ENCODE data around the gene AK2.
"Not testable (repeated sequence)": the region's sequence is repeated elsewhere in the genome, so short reads cannot be mapped to it uniquely, and the experiment has no call there.

AK2 gene

GRCh38 chr1:33024430-33025179, 12.1 kb downstream of the AK2 start:
- DNase-seq = not testable (repeated sequence)

DNA sequence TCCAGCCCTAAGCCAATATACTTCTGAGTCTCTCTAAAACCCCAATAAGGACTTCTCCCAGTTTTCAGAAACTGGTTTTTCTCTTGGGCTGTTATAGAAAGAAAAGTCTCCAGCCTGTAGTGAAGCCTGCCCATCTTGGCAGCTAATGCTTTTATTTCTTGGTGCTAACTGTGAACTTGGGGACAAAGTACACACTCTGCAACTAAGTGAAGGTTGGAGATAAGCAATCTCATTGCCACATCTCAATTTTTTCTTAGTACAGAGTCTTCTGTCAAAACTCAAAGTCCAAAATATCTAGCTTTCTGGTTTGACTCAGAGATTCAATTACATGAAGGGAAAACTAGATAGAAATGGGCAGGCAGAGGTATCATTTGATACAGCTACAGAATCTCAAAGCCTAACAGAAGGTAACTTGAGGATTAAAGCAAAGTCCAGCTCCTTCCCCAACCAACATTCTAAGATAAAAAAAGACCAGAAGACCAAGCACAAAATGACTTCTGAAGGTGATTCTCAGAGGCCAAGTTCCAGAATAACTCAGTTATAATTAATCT, 14.0 kb downstream of the AK2 start:
- DNase-seq = no peak

- DNase-seq = no peak
Measured at GRCh38 chr1:33021567-33022431, 14.9 kb downstream of the AK2 start.

GRCh38 chr1:33018112-33018511, 18.6 kb downstream of the AK2 start:
- no peak for DNase-seq

DNA sequence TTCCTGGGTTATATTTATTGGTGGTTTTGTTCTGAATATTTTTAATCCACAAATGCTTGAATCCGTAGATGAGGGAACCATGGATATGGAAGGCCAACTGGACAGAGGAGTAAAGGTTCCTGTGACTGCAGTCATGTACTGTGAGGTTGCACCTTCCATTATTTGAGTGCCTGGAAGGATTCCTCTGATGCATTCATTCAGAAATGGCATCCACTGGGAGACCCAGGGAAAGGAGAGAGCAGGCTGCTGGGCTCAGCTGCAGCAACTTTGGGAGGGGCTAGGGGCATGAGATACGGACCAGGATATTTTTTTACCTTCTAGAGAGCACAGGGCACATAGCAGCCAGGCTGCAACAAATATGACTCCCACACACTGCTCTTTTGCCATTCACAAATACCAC, 19.5 kb downstream of the AK2 start:
- no peak for DNase-seq

GRCh38 chr1:33015216-33015615, 21.5 kb downstream of the AK2 start:
- DNase-seq = no peak

- DNase-seq = peak in 5 of 56 donors; percentile 10 to 37 (median 14)
Measured at GRCh38 chr1:33014464-33015163, 22.1 kb downstream of the AK2 start.

DNA sequence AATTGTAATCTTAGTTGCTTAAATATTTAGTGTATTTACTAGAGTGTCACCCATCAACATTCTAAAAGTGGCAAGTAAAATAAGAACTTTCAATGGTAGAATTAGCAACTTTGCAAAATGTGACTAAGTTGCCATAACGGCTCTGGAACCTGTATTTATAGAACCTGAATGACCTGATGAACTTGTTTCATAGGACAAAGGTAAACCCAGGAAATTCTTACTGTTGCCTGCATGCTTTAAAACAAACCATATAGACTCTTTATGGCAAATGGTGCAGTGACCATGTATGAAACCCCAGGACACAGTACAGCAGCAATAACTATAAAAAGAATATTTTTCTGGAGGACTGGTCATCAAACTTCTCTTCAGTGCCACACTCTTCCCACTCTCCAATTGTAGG, 22.9 kb downstream of the AK2 start:
- DNase-seq = no peak

DNA sequence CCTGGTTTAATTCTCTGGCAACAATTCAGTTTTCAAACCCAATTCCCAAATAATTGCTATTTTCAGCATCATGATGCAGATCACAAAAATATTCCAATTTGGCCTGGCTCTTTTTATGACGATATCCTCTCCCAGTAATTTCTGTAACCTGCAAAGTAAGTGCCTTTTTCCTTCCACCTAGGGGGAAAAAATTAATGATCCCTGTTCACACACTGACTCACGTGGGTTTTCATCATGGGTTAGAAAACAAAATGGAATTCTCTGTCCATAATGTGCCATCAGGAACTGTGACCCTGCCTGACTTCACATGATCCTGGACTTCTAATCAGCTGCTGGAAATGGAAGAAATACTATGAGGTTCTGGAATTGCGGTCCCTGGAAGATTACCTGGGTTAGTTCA, 24.5 kb downstream of the AK2 start:
- DNase-seq = no peak

- peak in 16 of 56 donors; percentile 12 to 61 (median 25) for DNase-seq
Measured at GRCh38 chr1:33010932-33011731, 25.6 kb downstream of the AK2 start.

DNA sequence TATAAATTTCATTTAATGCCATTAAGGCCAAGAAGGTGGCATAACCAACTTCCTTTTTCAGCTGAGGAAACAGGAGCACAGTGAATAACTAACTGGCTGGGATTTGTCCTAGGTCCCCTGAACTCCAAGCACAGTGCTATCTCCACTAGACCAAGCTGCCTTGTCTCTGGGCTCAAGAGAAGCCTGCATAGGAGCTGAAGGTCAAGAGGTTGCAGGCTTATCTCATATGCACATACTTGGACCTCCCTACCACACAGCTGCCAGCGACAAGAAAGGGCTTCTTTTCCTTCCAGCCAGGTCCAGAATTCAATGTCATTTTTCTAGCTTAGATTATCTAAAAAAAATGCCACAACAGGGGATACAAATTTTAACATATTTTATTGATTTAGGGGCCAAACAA, 27.1 kb downstream of the AK2 start:
- DNase-seq = no peak

GRCh38 chr1:33008051-33008914, 28.4 kb downstream of the AK2 start:
- no peak for DNase-seq

GRCh38 chr1:33007190-33008050, 29.3 kb downstream of the AK2 start:
- DNase-seq = peak in 15 of 56 donors; percentile 18 to 47 (median 26)

GRCh38 chr1:33005838-33006421, 30.8 kb downstream of the AK2 start:
- DNase-seq = no peak

DNA sequence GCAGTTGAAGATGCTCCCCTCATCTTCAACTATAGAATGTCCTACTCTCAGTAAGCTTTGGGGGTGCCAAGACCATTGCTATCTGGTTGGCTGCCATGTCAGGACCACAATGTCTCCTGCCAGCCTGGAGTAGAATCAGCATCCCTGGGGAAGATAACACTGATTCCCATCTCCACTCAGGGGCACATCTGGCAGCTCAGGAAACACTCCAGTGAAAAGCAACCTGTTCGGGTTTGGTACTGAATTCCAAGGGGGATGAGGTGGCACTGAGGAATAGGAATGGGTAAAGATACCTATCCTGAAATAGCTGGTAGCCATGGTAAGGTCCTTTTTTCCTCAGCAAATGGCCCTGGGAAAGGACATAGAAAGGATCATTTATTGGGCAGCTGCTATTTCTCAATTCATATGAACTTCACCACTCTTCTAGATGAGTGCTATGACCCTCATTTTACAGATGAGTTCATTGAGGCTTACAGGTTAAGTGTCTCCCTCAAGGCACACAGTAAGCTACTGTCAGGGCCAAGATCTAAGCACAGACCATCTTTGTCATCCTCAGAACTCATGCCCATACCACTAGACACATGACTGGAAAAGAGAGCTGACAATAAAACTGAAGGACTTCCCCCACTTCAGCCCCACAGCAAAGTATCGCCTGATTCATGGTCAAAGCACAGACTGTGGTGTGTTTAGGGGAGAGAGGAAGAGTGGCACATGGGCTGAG, 31.4 kb downstream of the AK2 start:
- peak in 1 of 56 donors; percentile 18 for DNase-seq

- no peak for DNase-seq
Measured at GRCh38 chr1:33004613-33005012, 32.1 kb downstream of the AK2 start.

DNA sequence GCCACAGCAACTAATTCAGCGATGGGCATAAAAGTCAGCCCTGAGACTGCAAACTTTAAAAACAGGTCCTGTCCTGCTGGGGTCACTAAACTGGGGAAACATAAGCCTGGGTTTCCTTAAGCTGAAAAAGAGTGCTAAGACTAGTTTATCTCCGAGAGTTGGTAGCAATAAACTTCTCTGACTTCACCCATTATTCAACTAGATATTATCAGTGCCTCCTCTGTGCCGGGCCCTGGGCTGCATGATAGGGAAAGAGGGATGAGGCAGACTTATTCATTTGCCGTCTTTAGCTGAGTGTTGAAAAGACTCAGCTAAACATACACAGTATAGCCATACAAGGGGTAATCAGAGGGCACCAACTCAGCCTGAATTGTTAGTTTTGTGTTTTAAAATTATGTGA, 33.0 kb downstream of the AK2 start:
- DNase-seq = no peak

DNA sequence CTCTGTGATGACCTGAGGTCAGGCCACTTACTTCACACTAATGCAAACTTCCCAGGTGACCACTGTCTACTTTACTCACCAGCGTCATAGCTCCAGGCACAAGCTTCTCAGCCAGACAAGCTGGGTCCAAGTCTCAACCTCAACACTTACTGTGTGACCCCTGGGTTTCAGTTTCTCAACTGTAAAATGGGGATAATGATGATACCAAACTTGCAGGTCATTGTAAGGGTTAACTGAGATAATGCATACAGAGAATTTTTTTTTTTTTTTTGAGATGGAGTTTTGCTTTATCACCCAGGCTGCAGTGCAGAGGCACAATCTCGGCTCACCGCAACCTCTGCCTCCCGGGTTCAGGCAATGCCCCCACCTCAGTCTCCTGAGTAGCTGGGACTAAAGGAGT, 34.7 kb downstream of the AK2 start:
- DNase-seq = no peak
